ENCODE data around the gene ACP4. TPM values are rescaled to one million over a fixed set of nuclear protein-coding genes. Genes with fewer than 3 reads are reported as not detected.

The ACP4 gene
- total and polyA plus RNA-seq, 5 donors from 2014 or later, result not detected

DNA sequence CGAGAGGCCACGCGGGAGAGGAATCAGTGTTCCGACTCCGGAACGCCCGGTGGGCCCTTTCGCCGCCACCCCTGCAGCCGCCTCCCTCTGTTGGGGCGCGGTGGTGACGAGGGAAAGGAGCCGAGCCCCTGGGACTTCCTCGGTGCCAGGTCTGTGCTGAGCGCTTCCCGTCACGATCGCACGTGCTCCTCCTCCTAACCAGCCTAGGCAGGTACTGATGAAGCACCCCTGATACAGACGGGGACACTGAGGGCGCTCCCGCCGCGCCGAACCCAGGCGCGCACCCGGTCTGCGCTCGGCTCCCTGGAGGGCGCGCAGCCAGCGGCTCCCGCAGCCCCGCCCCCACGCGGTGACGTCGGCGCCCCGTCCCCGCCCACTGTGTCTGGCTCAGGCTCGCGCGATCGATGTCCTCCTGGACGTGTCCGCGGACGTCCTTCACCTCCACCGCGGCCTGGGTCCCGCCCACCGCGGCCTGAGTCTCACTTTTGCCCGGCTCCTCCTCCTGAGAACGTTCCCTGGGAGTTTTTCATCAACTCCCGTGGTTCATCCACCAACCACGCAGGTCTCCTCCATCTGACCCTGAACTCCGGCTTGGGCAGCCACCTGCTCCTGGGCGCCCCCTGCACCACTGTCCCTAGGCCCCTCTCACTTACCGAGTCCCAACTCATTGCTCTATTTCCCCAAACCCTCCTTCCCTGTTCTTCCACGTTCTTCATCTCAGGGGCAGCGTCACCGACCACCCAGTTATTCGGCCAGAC is 45.7 kb downstream of the ACP4 start:
- Histone ChIP-seq H3K9me3 (ENCODE audit: control insufficient read depth in 2 of 2, low read length in 2 of 2) (no peaks in the 10 kb centered on the region), H3K36me3 (ENCODE audit: control insufficient read depth, insufficient read depth, low read length) (no peaks in the 10 kb centered on the region), H3K4me3 (ENCODE audit: low read depth, low read length) (peak overlapping the region; percentile 51), H3K27me3 (ENCODE audit: control insufficient read depth, insufficient read depth, low read length) (no peaks in the 10 kb centered on the region), H3K4me1 (ENCODE audit: control insufficient read depth, insufficient read depth, low read length, poor library complexity, severe bottlenecking) (peaks cover 15% of the 10 kb centered on the region), H3K27ac (ENCODE audit: insufficient read depth, low read length, poor library complexity, severe bottlenecking) (no peak overlapping the region)
- DNase-seq (peak; percentile 50 to 66 (median 51)), ATAC-seq (ENCODE audit: low read depth in 2 of 2) (peak; percentile 58 to 82)
- Mint-ChIP-seq H3K27ac (peak overlapping the region in 1 of 3 donors; percentile 46), H3K9me3 (peaks cover 0 to 3% (median 0%) of the 10 kb centered on the region in 7 donors), H3K27me3 (peaks cover 43% of the 10 kb centered on the region), H3K36me3 (no peaks in the 10 kb centered on the region), H3K4me1 (peaks cover 0 to 18% (median 11%) of the 10 kb centered on the region in 4 donors), H3K4me3 (peak overlapping the region; percentile 81 to 96 (median 90))

DNA sequence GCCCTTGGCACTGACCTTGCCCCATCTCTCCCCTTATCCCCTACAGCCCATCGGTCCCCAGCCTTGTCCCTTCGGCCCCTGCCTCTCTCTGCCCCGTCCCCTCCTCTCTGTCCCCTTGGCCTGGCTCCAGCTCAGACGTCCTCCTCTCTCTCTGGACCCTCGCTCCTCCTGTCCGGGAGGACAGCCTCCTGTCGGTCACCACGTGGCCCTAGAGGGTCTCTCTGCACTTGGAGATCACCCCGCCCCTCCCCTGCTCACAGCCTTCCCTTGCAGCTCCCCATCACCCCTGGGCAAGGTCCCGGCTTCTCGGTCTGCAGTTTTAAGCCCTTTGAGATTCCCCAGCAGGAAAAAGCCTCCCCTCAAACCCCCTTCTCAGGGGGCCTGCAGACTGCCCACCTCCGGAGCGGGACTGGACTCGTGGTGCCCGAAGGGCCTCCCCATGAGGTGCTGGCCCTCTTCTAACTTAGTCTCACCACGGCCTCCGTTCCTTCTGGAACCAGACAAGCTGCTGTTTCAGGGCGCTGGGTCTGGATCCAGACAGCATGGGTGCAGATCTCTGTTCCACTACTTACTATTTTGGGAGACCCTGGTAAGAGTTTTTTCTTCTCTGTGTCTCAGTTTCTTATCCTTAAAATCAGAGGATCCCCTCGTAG is 46.5 kb downstream of the ACP4 start:
- Mint-ChIP-seq H3K36me3 (no peaks in the 10 kb centered on the region), H3K27ac (no peak overlapping the region), H3K4me3 (peak overlapping the region; percentile 81 to 96 (median 90)), H3K9me3 (peaks cover 0 to 2% (median 0%) of the 10 kb centered on the region in 7 donors), H3K4me1 (peaks cover 0 to 18% (median 11%) of the 10 kb centered on the region in 4 donors), H3K27me3 (peaks cover 40% of the 10 kb centered on the region)
- DNase-seq (no peak), ATAC-seq (ENCODE audit: low read depth in 2 of 2) (no peak)
- Histone ChIP-seq H3K4me3 (ENCODE audit: low read depth, low read length) (no peak overlapping the region), H3K36me3 (ENCODE audit: control insufficient read depth, insufficient read depth, low read length) (no peaks in the 10 kb centered on the region), H3K4me1 (ENCODE audit: control insufficient read depth, insufficient read depth, low read length, poor library complexity, severe bottlenecking) (peaks cover 15% of the 10 kb centered on the region), H3K27ac (ENCODE audit: insufficient read depth, low read length, poor library complexity, severe bottlenecking) (no peak overlapping the region), H3K9me3 (ENCODE audit: control insufficient read depth in 2 of 2, low read length in 2 of 2) (no peaks in the 10 kb centered on the region), H3K27me3 (ENCODE audit: control insufficient read depth, insufficient read depth, low read length) (no peaks in the 10 kb centered on the region)

DNA sequence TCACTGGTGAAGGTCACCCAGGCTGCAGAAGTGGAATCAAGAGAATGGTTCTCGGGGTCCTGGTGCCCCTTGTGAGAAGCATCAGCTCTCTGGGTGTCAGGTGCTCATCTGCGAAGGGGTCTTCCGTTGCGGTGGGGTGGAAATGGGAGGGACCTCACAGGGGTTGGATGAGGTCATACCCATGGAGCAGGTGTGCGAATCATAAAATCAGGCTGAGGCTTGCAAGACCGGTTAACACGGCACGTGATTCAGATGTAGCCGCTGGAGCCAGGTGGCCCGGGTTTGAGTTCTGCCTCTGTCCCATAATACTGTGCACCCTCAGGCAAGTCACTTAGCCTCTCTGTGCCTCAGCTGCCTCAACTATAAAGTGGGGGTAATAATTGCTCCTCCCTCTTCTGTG is 47.1 kb downstream of the ACP4 start:
- Mint-ChIP-seq H3K9me3 (peaks cover 0 to 4% (median 2%) of the 10 kb centered on the region in 7 donors), H3K4me1 (peaks cover 0 to 18% (median 11%) of the 10 kb centered on the region in 4 donors), H3K36me3 (no peaks in the 10 kb centered on the region), H3K4me3 (peak overlapping the region; percentile 13 to 88 (median 68)), H3K27ac (no peak overlapping the region), H3K27me3 (peaks cover 40% of the 10 kb centered on the region)
- H3K27me3 ChIP-seq (ENCODE audit: control insufficient read depth, insufficient read depth, low read length), result no peaks in the 10 kb centered on the region
- H3K36me3 ChIP-seq (ENCODE audit: control insufficient read depth, insufficient read depth, low read length), result no peaks in the 10 kb centered on the region
- H3K27ac ChIP-seq (ENCODE audit: insufficient read depth, low read length, poor library complexity, severe bottlenecking), result no peak overlapping the region
- no peaks in the 10 kb centered on the region for H3K9me3 ChIP-seq (ENCODE audit: control insufficient read depth in 2 of 2, low read length in 2 of 2)
- no peak overlapping the region for H3K4me3 ChIP-seq (ENCODE audit: low read depth, low read length)
- DNase-seq (no peak), ATAC-seq (ENCODE audit: low read depth in 2 of 2) (no peak)
- H3K4me1 ChIP-seq (ENCODE audit: control insufficient read depth, insufficient read depth, low read length, poor library complexity, severe bottlenecking), result peaks cover 15% of the 10 kb centered on the region

DNA sequence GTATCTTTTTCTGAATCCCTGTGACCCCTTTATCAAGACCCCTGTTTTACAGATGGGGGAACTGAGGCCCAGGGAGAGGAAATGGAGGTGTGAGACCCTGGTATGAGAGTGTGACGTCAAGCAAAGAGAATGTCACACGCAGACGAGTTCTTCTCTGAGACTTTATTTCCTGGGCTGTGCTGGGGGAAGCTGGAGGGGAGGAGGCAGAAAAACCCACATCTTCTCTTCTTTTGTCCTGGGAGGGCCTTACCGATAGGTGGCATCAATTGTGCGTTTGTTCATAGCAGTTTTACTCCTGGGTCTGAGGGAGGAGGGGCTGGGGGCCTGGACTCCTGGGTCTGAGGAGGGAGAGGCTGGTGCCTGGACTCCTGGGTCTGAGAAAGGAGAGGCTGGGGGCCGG is 48.0 kb downstream of the ACP4 start:
- Mint-ChIP-seq H3K36me3 (no peaks in the 10 kb centered on the region), H3K4me1 (peaks cover 0 to 18% (median 11%) of the 10 kb centered on the region in 4 donors), H3K27me3 (peaks cover 36% of the 10 kb centered on the region), H3K27ac (no peak overlapping the region), H3K9me3 (peaks cover 0 to 8% (median 2%) of the 10 kb centered on the region in 7 donors), H3K4me3 (peak overlapping the region in 1 of 4 donors; percentile 61)
- ATAC-seq (ENCODE audit: low read depth in 2 of 2), result no peak
- no peaks in the 10 kb centered on the region for H3K27me3 ChIP-seq (ENCODE audit: control insufficient read depth, insufficient read depth, low read length)
- no peak overlapping the region for H3K4me3 ChIP-seq (ENCODE audit: low read depth, low read length)
- H3K4me1 ChIP-seq (ENCODE audit: control insufficient read depth, insufficient read depth, low read length, poor library complexity, severe bottlenecking), result peaks cover 15% of the 10 kb centered on the region
- H3K9me3 ChIP-seq (ENCODE audit: control insufficient read depth in 2 of 2, low read length in 2 of 2), result peaks cover 0 to under 1% of the 10 kb centered on the region in 2 experiments
- no peak overlapping the region for H3K27ac ChIP-seq (ENCODE audit: insufficient read depth, low read length, poor library complexity, severe bottlenecking)
- peak in 1 of 3 donors; percentile 23 for DNase-seq
- H3K36me3 ChIP-seq (ENCODE audit: control insufficient read depth, insufficient read depth, low read length), result no peaks in the 10 kb centered on the region

DNA sequence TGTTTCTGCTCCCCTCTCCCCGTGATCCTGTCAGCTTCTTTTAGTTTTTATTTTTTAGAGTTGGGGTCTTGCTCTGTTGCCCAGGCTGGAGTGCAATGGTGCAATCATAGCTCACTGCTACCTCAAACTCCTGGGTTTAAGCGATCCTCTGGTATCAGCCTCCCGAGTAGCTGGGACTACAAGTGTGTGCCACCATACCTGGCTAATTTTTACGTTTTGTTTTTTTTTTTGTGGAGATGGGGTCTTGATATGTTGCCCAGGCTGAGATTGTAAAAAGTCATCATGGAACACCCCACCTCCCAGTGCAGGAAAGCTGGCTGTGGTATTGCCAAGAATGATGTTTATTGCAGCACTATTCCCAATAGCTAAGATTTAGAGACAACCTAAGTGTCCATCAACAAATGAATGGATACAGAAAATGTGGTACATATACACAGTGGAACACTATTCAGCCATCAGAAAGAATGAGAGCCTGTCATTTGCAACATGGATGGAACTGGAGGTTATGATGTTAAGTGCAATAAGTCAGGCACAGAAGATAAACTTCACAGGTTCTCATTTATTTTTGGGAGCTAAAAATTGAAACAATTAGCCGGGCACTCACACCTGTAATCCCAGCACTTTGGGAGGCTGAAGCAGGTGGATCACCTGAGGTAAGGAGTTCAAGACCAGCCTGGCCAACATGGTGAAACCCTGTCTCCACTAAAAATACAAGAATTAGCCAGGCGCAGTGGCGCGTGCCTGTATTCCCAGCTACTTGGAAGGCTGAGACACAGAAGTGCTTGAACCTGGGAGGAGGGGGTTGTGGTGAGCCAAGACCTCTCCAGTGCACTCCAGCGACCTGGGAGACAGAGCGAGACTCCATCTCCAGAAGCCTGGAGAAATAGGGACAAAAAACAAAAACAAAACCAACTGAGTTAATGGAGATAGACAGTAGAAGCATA is 49.8 kb downstream of the ACP4 start:
- Mint-ChIP-seq H3K27me3 (peaks cover 37% of the 10 kb centered on the region), H3K36me3 (no peaks in the 10 kb centered on the region), H3K27ac (peak overlapping the region in 1 of 3 donors; percentile 67), H3K9me3 (peaks cover 0 to 19% (median 2%) of the 10 kb centered on the region in 7 donors), H3K4me1 (peaks cover 0 to 17% (median 11%) of the 10 kb centered on the region in 4 donors), H3K4me3 (no peak overlapping the region)
- ATAC-seq (ENCODE audit: low read depth in 2 of 2) (no peak), DNase-seq (no peak)
- no peaks in the 10 kb centered on the region for H3K36me3 ChIP-seq (ENCODE audit: control insufficient read depth, insufficient read depth, low read length)
- H3K27me3 ChIP-seq (ENCODE audit: control insufficient read depth, insufficient read depth, low read length), result no peaks in the 10 kb centered on the region
- peaks cover 14% of the 10 kb centered on the region for H3K4me1 ChIP-seq (ENCODE audit: control insufficient read depth, insufficient read depth, low read length, poor library complexity, severe bottlenecking)
- H3K27ac ChIP-seq (ENCODE audit: insufficient read depth, low read length, poor library complexity, severe bottlenecking), result no peak overlapping the region
- no peak overlapping the region for H3K4me3 ChIP-seq (ENCODE audit: low read depth, low read length)
- peaks cover 0 to 8% of the 10 kb centered on the region in 2 experiments for H3K9me3 ChIP-seq (ENCODE audit: control insufficient read depth in 2 of 2, low read length in 2 of 2)

DNA sequence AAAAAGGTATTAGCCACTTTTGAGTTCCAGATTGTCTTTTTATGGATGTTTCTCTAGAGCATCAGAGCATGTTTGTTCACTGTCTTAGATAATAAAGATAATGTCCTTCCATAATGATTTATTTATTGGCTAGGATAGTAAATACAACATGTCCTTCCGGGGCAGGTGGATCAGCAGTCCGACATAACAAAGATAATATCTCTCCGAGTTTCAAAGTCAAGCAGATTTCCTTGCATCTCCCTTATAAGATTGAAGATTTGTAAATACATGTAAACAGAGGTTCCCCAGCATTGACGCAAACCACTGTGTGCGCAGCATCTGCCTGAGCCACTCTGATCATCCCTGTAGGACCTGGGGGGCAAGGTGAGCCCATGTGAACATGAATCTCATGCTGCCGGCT is 51.9 kb downstream of the ACP4 start:
- H3K9me3 Mint-ChIP-seq, result peaks cover 0 to 21% (median 3%) of the 10 kb centered on the region in 7 donors
- Histone ChIP-seq H3K27ac (ENCODE audit: insufficient read depth, low read length, poor library complexity, severe bottlenecking) (no peak overlapping the region), H3K4me3 (ENCODE audit: low read depth, low read length) (no peak overlapping the region), H3K9me3 (ENCODE audit: control insufficient read depth in 2 of 2, low read length in 2 of 2) (peaks cover 0 to 8% of the 10 kb centered on the region in 2 experiments), H3K36me3 (ENCODE audit: control insufficient read depth, insufficient read depth, low read length) (no peaks in the 10 kb centered on the region), H3K4me1 (ENCODE audit: control insufficient read depth, insufficient read depth, low read length, poor library complexity, severe bottlenecking) (no peaks in the 10 kb centered on the region), H3K27me3 (ENCODE audit: control insufficient read depth, insufficient read depth, low read length) (no peaks in the 10 kb centered on the region)
- H3K27ac Mint-ChIP-seq, result no peak overlapping the region
- H3K4me1 Mint-ChIP-seq, result peaks cover 0 to 4% (median 3%) of the 10 kb centered on the region in 4 donors
- ATAC-seq (ENCODE audit: low read depth in 2 of 2) (no peak), DNase-seq (no peak)
- no peak overlapping the region for H3K4me3 Mint-ChIP-seq
- no peaks in the 10 kb centered on the region for H3K36me3 Mint-ChIP-seq
- H3K27me3 Mint-ChIP-seq, result peaks cover 24% of the 10 kb centered on the region

DNA sequence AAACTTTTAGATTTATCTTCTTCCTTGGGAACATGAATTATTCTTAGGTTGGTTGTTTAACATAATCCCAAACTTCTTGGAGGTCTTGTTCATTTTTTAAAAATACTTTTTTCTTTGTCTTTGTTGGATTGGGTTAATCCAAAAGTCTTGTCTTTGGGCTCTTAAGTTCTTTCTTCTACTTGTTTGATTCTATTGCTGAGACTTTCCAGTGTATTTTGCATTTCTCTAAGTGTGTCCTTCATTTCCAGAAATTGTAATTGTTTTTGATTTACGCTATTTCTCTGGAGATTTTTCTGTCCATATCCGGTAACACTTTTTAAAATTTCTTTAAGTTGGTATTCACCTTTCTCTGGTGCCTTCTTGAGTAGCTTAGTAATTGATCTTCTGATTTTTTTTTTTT is 53.0 kb downstream of the ACP4 start:
- no peak for DNase-seq
- Histone ChIP-seq H3K4me1 (ENCODE audit: control insufficient read depth, insufficient read depth, low read length, poor library complexity, severe bottlenecking) (no peaks in the 10 kb centered on the region), H3K4me3 (ENCODE audit: low read depth, low read length) (no peak overlapping the region), H3K27ac (ENCODE audit: insufficient read depth, low read length, poor library complexity, severe bottlenecking) (no peak overlapping the region), H3K27me3 (ENCODE audit: control insufficient read depth, insufficient read depth, low read length) (no peaks in the 10 kb centered on the region), H3K9me3 (ENCODE audit: control insufficient read depth in 2 of 2, low read length in 2 of 2) (peaks cover 0 to 8% of the 10 kb centered on the region in 2 experiments), H3K36me3 (ENCODE audit: control insufficient read depth, insufficient read depth, low read length) (no peaks in the 10 kb centered on the region)
- no peak for ATAC-seq (ENCODE audit: low read depth in 2 of 2)
- Mint-ChIP-seq H3K4me3 (no peak overlapping the region), H3K27ac (no peak overlapping the region), H3K4me1 (peaks cover 0 to 1% (median 0%) of the 10 kb centered on the region in 4 donors), H3K9me3 (peaks cover 0 to 21% (median 3%) of the 10 kb centered on the region in 7 donors), H3K27me3 (peaks cover 18% of the 10 kb centered on the region), H3K36me3 (no peaks in the 10 kb centered on the region)
